ENCODE results near the gene TACR2.

DNA sequence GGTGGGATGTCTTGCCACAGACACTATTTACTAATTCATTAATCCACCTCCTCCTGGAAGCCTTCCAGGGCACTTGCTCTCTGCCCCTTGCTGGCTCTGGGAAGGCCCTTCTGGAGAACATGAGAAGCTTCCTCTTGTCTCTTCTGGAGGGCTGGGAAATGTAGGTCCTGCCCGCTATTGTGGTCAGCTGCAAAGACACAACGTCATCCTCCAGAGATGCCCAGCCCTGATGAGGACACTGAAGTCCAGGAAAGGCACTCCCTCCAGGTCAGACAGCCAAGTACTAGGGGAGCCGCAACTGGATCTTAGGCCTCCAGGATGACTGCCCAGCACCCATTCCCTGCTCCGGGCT lies 9.6 kb upstream of the TACR2 start:
- TF ChIP-seq, protein P1, sequence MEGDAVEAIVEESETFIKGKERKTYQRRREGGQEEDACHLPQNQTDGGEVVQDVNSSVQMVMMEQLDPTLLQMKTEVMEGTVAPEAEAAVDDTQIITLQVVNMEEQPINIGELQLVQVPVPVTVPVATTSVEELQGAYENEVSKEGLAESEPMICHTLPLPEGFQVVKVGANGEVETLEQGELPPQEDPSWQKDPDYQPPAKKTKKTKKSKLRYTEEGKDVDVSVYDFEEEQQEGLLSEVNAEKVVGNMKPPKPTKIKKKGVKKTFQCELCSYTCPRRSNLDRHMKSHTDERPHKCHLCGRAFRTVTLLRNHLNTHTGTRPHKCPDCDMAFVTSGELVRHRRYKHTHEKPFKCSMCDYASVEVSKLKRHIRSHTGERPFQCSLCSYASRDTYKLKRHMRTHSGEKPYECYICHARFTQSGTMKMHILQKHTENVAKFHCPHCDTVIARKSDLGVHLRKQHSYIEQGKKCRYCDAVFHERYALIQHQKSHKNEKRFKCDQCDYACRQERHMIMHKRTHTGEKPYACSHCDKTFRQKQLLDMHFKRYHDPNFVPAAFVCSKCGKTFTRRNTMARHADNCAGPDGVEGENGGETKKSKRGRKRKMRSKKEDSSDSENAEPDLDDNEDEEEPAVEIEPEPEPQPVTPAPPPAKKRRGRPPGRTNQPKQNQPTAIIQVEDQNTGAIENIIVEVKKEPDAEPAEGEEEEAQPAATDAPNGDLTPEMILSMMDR (IDR thresholded peaks at IDR 0.05; ENCODE audit: low read depth, low read length) = no peak
- no peak for TF ChIP-seq EZH2phosphoT487 (IDR thresholded peaks at IDR 0.05; ENCODE audit: low read depth)
